ENCODE data around the gene GBGT1. TPM values are rescaled to one million over a fixed set of nuclear protein-coding genes. Genes with fewer than 3 reads are reported as not detected.
A peak's percentile ranks its signal among the peaks of the same experiment; 100 is the strongest.

GBGT1 gene
- total and polyA plus RNA-seq, 2 experiments from 2014 or later, result 3.7 to 22.4 TPM

- Histone ChIP-seq H4K20me1 (replicated peaks; ENCODE audit: insufficient read depth) (peaks cover 4% of the 10 kb centered on the region; the same call in 1 of the 2 replicates), H3K4me2 (peak within 1 kb of the TSS; percentile 86), H3F3A (replicated peaks; ENCODE audit: low read depth) (0 out of 2 replicates have a peak, but pooled peaks cover 2% of the 10 kb centered on the region), H3K4me3 (peak within 1 kb of the TSS; percentile 79), H3K9me2 (ENCODE audit: insufficient read depth) (no peaks in the 10 kb centered on the region), H3K27ac (ENCODE audit: low read depth) (no peak within 1 kb of the TSS), H3K4me1 (ENCODE audit: insufficient read depth) (no peaks in the 10 kb centered on the region; the same call in 1 of the 2 replicates), H3K36me3 (ENCODE audit: insufficient read depth) (no peaks in the 10 kb centered on the region), H3K27me3 (ENCODE audit: insufficient read depth) (peaks cover 41% of the 10 kb centered on the region; the same call in 1 of the 2 replicates), H3K79me2 (replicated peaks; ENCODE audit: insufficient read depth) (no peaks in the 10 kb centered on the region), H2AFZ (no peak within 1 kb of the TSS)
- peak; percentile 94 for DNase-seq (ENCODE audit: low spot score)
- Mint-ChIP-seq H3K4me1 (peaks cover 16% of the 10 kb centered on the region), H3K36me3 (ENCODE audit: low read depth) (no peaks in the 10 kb centered on the region), H3K27ac (no peak within 1 kb of the TSS), H3K9me3 (no peaks in the 10 kb centered on the region; the same call in 2 of the 3 replicates), H3K27me3 (ENCODE audit: insufficient read depth, low read depth, poor library complexity) (peaks cover 41% of the 10 kb centered on the region), H3K4me3 (peak within 1 kb of the TSS; percentile 74)
- peak; percentile 49 for ATAC-seq
- TF ChIP-seq EZH2phosphoT487 (IDR thresholded peaks at IDR 0.05; ENCODE audit: unreplicated experiment), result no peak
- no peak for TF ChIP-seq NANOG (IDR thresholded peaks at IDR 0.05; ENCODE audit: borderline replicate concordance)
- TF ChIP-seq ZNF462 (CRISPR knock-in tag; IDR thresholded peaks at IDR 0.05), result no peak
- TF ChIP-seq ETS1 (IDR thresholded peaks at IDR 0.05), result no peak
- TF ChIP-seq POLR2AphosphoS5 (IDR thresholded peaks at IDR 0.05; ENCODE audit: low read depth), result no peak; the same call in 1 of the 2 replicates
- no peak for TF ChIP-seq JUNB (IDR thresholded peaks at IDR 0.05; ENCODE audit: unreplicated experiment)
- TF ChIP-seq CTCF (conservative IDR thresholded peaks at IDR 0.05; ENCODE audit: low read depth in 2 of 2), result no peak
- no peak for TF ChIP-seq REST (IDR thresholded peaks at IDR 0.05; ENCODE audit: unreplicated experiment)
Measured at GRCh38 chr9:133121198-133121914, 42.4 kb downstream of the GBGT1 start, which contains the start of gene RALGDS. TSS of gene RALGDS (minus strand) at chr9:133121240. CDS start at chr9:133121154, 86 bp downstream.

Measured in GM23338 (cell line).